ENCODE data around the gene RABGAP1L. TPM values are rescaled to one million over a fixed set of nuclear protein-coding genes. Genes with fewer than 3 reads are reported as not detected.

Gene RABGAP1L
- total RNA-seq, 1 experiment from 2014 or later, result 76.9 TPM

- peak; percentile 81; the same call in 1 of the 2 replicates for TF ChIP-seq SP1 (CRISPR knock-in tag; conservative IDR thresholded peaks at IDR 0.05)
Measured at GRCh38 chr1:174999936-175000696, 840.8 kb downstream of the RABGAP1L start, which contains the start of gene CACYBP (continued).

- Mint-ChIP-seq H3K27me3 (ENCODE audit: low read depth) (no peaks in the 10 kb centered on the region), H3K4me3 (no peak overlapping the region), H3K27ac (peak overlapping the region; percentile 88), H3K4me1 (peaks cover 32% of the 10 kb centered on the region), H3K9me3 (no peaks in the 10 kb centered on the region), H3K36me3 (peaks cover 13% of the 10 kb centered on the region)
- no peak for TF ChIP-seq SP1 (CRISPR knock-in tag; conservative IDR thresholded peaks at IDR 0.05)
- no peak for TF ChIP-seq FOXP1 (CRISPR knock-in tag; IDR thresholded peaks at IDR 0.05; ENCODE audit: borderline replicate concordance)
- no peak for TF ChIP-seq FOXP4 (CRISPR knock-in tag; IDR thresholded peaks at IDR 0.05)
- ChIA-PET CTCF (interaction anchor here (1.0 to 3.2 kb wide), 7 partner anchors 29 to 738 kb away, joined by 3 to 11 read pairs (median 7); no protein-coding TSS in a partner anchor), POLR2A (interaction anchor here (0.5 to 3.8 kb wide), 4 partner anchors 11 to 241 kb away, joined by 3 to 27 read pairs (median 5); partner anchors contain the start of gene MRPS14)
- no peak for DNase-seq (ENCODE audit: low spot score)
- ATAC-seq, result no peak
Measured at GRCh38 chr1:175000697-175001187, 841.4 kb downstream of the RABGAP1L start.

- Mint-ChIP-seq H3K27me3 (ENCODE audit: low read depth) (no peaks in the 10 kb centered on the region), H3K4me3 (peak overlapping the region; percentile 10; the same call in 1 of the 2 replicates), H3K9me3 (no peaks in the 10 kb centered on the region), H3K27ac (no peak overlapping the region; the same call in 1 of the 2 replicates), H3K36me3 (peaks cover 29% of the 10 kb centered on the region), H3K4me1 (peaks cover 26% of the 10 kb centered on the region)
- TF ChIP-seq GABPB1 (CRISPR knock-in tag; IDR thresholded peaks at IDR 0.05), result no peak
- no peak for TF ChIP-seq ZSCAN18 (CRISPR knock-in tag; IDR thresholded peaks at IDR 0.05)
- TF ChIP-seq ZNF232 (CRISPR knock-in tag; IDR thresholded peaks at IDR 0.05), result no peak
- TF ChIP-seq NFATC4 (CRISPR knock-in tag; IDR thresholded peaks at IDR 0.05), result no peak
- no peak for TF ChIP-seq NFYB (CRISPR knock-in tag; conservative IDR thresholded peaks at IDR 0.05; ENCODE audit: low read depth)
- TF ChIP-seq NR3C1 (CRISPR knock-in tag; conservative IDR thresholded peaks at IDR 0.05; ENCODE audit: low read depth), result no peak
- TF ChIP-seq MLX (CRISPR knock-in tag; IDR thresholded peaks at IDR 0.05), result no peak
- TF ChIP-seq GTF2I (CRISPR knock-in tag; conservative IDR thresholded peaks at IDR 0.05), result no peak
- no peak for TF ChIP-seq SMAD4 (CRISPR knock-in tag; IDR thresholded peaks at IDR 0.05)
- no peak for TF ChIP-seq ZBTB43 (CRISPR knock-in tag; IDR thresholded peaks at IDR 0.05)
- no peak for TF ChIP-seq CTCF (IDR thresholded peaks at IDR 0.05)
- no peak for ATAC-seq
- POLR2A ChIA-PET, result no interaction called here
- DNase-seq (ENCODE audit: low spot score), result no peak
- CTCF ChIA-PET, result no interaction called here
Measured at GRCh38 chr1:175002910-175003517, 843.7 kb downstream of the RABGAP1L start.
